ENCODE data around the gene C11orf21. TPM values are rescaled to one million over a fixed set of nuclear protein-coding genes. Genes with fewer than 3 reads are reported as not detected.

Gene C11orf21
- total and polyA plus RNA-seq, 2 of the 8 experiments (the other 6 are each of a cell fraction or from before 2014, with no cell fraction given) = not detected

Small RNA genes within 50 kb of the gene (small RNA-seq; reads per million reads assigned to genes)
- not detected for gene RNU6-878P (ENCODE audit: insufficient read depth)

Other genes starting within 250 kb of the C11orf21 start
- 1.3 and 1.5 TPM in 2 replicates for gene IGF2, start 162.5 kb downstream of the C11orf21 start, total RNA-seq (2021; fragmentation: NEBNext Ultra II Directional; extraction: Animal tissue kit (Norgen Biotek cat#: 25700))
- 0.74 and 2.0 TPM in 2 replicates for gene IGF2, start 162.5 kb downstream of the C11orf21 start, polyA plus RNA-seq (2011; rRNA removed)
- gene INS, start 140.7 kb downstream of the C11orf21 start, total RNA-seq (2021; fragmentation: NEBNext Ultra II Directional; extraction: Animal tissue kit (Norgen Biotek cat#: 25700)) = not detected in 2 replicates
- not detected in 2 replicates for gene INS, start 140.7 kb downstream of the C11orf21 start, polyA plus RNA-seq (2011; rRNA removed)
- gene TH, start 130.1 kb downstream of the C11orf21 start, total RNA-seq (2021; fragmentation: NEBNext Ultra II Directional; extraction: Animal tissue kit (Norgen Biotek cat#: 25700)) = not detected in 2 replicates
- 0.09 and 0.16 TPM in 2 replicates for gene TH, start 130.1 kb downstream of the C11orf21 start, polyA plus RNA-seq (2011; rRNA removed)
- gene ASCL2, start 31.3 kb downstream of the C11orf21 start, total RNA-seq (2021; fragmentation: NEBNext Ultra II Directional; extraction: Animal tissue kit (Norgen Biotek cat#: 25700)) = 0.23 and 0.56 TPM in 2 replicates
- 0.41 and 0.51 TPM in 2 replicates for gene ASCL2, start 31.3 kb downstream of the C11orf21 start, polyA plus RNA-seq (2011; rRNA removed)
- gene TSPAN32, start 95 bp upstream of the C11orf21 start, total RNA-seq (2021; fragmentation: NEBNext Ultra II Directional; extraction: Animal tissue kit (Norgen Biotek cat#: 25700)) = not detected in 2 replicates
- not detected in 2 replicates for gene TSPAN32, start 95 bp upstream of the C11orf21 start, polyA plus RNA-seq (2011; rRNA removed)
- gene CD81, start 75.4 kb upstream of the C11orf21 start, total RNA-seq (2021; fragmentation: NEBNext Ultra II Directional; extraction: Animal tissue kit (Norgen Biotek cat#: 25700)) = 238 and 240 TPM in 2 replicates
- 309 and 386 TPM in 2 replicates for gene CD81, start 75.4 kb upstream of the C11orf21 start, polyA plus RNA-seq (2011; rRNA removed)
- 39.3 and 44.3 TPM in 2 replicates for gene TSSC4, start 98.8 kb upstream of the C11orf21 start, total RNA-seq (2021; fragmentation: NEBNext Ultra II Directional; extraction: Animal tissue kit (Norgen Biotek cat#: 25700))
- 34.0 and 49.6 TPM in 2 replicates for gene TSSC4, start 98.8 kb upstream of the C11orf21 start, polyA plus RNA-seq (2011; rRNA removed)
- gene TRPM5, start 142.6 kb upstream of the C11orf21 start, total RNA-seq (2021; fragmentation: NEBNext Ultra II Directional; extraction: Animal tissue kit (Norgen Biotek cat#: 25700)) = 0.11 TPM in 1 of 2 replicates, not detected in the other
- 0.02 and 0.05 TPM in 2 replicates for gene TRPM5, start 142.6 kb upstream of the C11orf21 start, polyA plus RNA-seq (2011; rRNA removed)
- 2.0 and 2.4 TPM in 2 replicates for gene KCNQ1, start 143.1 kb upstream of the C11orf21 start, total RNA-seq (2021; fragmentation: NEBNext Ultra II Directional; extraction: Animal tissue kit (Norgen Biotek cat#: 25700))
- gene KCNQ1, start 143.1 kb upstream of the C11orf21 start, polyA plus RNA-seq (2011; rRNA removed) = 1.9 and 2.4 TPM in 2 replicates

Data from H1 (cell line).